ENCODE results near the gene ITIH2. TPM values are rescaled to one million over a fixed set of nuclear protein-coding genes. Genes with fewer than 3 reads are reported as not detected.

ITIH2 gene
- total and polyA plus RNA-seq, 9 of the 15 experiments (the other 6 are each of a cell fraction or from before 2014, with no cell fraction given): 0.66 TPM; not detected in 8

DNA sequence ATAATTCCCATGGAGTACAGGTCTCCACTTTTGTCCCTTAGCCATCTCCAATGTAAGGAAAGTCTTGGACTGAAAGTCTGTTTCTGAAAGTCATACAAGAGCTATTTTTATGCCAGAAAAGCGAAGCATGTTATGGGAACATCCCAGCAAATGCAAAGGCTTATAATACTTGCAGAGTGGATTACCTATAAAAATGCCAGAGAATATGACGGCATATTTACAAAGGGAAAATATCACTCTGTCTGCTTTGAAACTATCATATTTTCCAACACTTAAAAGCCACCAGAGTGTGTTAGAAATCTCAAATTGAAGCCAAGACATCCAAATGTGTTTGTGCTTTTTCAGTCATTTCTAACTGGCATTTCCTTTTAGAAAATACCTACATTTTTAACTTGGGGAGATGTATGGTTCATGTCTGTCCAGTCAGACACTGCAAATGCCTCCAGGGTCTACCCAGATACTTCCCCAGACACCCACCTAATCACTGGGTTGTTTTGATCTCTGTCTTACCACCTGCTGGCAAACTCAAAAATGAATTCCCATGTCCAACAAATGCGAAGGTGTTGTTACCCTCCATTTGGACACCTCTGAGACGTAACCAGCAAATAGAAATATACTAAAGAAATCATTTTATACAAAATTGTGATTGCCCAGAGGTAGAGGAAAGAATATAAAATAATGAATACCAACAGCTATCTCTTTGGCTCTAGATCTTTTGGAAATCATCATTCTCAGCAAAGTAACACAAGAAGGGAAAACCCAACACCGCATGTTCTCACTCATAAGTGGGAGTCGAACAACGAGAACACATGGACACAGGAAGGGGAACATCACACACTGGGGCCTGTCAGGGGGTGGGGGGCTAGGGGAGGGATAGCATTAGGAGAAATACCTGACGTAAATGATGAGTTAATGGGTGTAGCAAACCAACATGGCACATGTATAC, 1.2 kb downstream of the ITIH2 start:
- POLR2A ChIA-PET: no interaction called here
- intact Hi-C loops (cut with micrococcal nuclease): no loop called here
- TF ChIP-seq PCBP2 (IDR thresholded peaks at IDR 0.05; ENCODE audit: low read depth, low read length, poor library complexity, severe bottlenecking) (no peak), POLR3G (IDR thresholded peaks at IDR 0.05; ENCODE audit: extremely low read depth, insufficient read length, insufficient replicate concordance) (no peak), TAF1 (IDR thresholded peaks at IDR 0.05; ENCODE audit: control insufficient read depth, extremely low read depth, insufficient read depth, low read length, severe bottlenecking) (no peak), TSHZ1 (CRISPR knock-in tag; IDR thresholded peaks at IDR 0.05) (no peak)
- TF ChIP-seq, protein P1, sequence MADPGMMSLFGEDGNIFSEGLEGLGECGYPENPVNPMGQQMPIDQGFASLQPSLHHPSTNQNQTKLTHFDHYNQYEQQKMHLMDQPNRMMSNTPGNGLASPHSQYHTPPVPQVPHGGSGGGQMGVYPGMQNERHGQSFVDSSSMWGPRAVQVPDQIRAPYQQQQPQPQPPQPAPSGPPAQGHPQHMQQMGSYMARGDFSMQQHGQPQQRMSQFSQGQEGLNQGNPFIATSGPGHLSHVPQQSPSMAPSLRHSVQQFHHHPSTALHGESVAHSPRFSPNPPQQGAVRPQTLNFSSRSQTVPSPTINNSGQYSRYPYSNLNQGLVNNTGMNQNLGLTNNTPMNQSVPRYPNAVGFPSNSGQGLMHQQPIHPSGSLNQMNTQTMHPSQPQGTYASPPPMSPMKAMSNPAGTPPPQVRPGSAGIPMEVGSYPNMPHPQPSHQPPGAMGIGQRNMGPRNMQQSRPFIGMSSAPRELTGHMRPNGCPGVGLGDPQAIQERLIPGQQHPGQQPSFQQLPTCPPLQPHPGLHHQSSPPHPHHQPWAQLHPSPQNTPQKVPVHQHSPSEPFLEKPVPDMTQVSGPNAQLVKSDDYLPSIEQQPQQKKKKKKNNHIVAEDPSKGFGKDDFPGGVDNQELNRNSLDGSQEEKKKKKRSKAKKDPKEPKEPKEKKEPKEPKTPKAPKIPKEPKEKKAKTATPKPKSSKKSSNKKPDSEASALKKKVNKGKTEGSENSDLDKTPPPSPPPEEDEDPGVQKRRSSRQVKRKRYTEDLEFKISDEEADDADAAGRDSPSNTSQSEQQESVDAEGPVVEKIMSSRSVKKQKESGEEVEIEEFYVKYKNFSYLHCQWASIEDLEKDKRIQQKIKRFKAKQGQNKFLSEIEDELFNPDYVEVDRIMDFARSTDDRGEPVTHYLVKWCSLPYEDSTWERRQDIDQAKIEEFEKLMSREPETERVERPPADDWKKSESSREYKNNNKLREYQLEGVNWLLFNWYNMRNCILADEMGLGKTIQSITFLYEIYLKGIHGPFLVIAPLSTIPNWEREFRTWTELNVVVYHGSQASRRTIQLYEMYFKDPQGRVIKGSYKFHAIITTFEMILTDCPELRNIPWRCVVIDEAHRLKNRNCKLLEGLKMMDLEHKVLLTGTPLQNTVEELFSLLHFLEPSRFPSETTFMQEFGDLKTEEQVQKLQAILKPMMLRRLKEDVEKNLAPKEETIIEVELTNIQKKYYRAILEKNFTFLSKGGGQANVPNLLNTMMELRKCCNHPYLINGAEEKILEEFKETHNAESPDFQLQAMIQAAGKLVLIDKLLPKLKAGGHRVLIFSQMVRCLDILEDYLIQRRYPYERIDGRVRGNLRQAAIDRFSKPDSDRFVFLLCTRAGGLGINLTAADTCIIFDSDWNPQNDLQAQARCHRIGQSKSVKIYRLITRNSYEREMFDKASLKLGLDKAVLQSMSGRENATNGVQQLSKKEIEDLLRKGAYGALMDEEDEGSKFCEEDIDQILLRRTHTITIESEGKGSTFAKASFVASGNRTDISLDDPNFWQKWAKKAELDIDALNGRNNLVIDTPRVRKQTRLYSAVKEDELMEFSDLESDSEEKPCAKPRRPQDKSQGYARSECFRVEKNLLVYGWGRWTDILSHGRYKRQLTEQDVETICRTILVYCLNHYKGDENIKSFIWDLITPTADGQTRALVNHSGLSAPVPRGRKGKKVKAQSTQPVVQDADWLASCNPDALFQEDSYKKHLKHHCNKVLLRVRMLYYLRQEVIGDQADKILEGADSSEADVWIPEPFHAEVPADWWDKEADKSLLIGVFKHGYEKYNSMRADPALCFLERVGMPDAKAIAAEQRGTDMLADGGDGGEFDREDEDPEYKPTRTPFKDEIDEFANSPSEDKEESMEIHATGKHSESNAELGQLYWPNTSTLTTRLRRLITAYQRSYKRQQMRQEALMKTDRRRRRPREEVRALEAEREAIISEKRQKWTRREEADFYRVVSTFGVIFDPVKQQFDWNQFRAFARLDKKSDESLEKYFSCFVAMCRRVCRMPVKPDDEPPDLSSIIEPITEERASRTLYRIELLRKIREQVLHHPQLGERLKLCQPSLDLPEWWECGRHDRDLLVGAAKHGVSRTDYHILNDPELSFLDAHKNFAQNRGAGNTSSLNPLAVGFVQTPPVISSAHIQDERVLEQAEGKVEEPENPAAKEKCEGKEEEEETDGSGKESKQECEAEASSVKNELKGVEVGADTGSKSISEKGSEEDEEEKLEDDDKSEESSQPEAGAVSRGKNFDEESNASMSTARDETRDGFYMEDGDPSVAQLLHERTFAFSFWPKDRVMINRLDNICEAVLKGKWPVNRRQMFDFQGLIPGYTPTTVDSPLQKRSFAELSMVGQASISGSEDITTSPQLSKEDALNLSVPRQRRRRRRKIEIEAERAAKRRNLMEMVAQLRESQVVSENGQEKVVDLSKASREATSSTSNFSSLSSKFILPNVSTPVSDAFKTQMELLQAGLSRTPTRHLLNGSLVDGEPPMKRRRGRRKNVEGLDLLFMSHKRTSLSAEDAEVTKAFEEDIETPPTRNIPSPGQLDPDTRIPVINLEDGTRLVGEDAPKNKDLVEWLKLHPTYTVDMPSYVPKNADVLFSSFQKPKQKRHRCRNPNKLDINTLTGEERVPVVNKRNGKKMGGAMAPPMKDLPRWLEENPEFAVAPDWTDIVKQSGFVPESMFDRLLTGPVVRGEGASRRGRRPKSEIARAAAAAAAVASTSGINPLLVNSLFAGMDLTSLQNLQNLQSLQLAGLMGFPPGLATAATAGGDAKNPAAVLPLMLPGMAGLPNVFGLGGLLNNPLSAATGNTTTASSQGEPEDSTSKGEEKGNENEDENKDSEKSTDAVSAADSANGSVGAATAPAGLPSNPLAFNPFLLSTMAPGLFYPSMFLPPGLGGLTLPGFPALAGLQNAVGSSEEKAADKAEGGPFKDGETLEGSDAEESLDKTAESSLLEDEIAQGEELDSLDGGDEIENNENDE (IDR thresholded peaks at IDR 0.05; ENCODE audit: low read depth, low read length): no peak

More for the DNA sequence above, 1.2 kb downstream of the ITIH2 start:
- in situ Hi-C loops (cut with MboI): no loop called here
- no TSS peak for BruUV-seq (replicated peaks)
- Histone ChIP-seq H3K79me2 (ENCODE audit: control insufficient read depth, insufficient read depth, low read length) (no peaks in the 10 kb centered on the region), H3K36me3 (ENCODE audit: control insufficient read depth, insufficient read depth, low read length) (no peaks in the 10 kb centered on the region), H3K9ac (ENCODE audit: insufficient read depth in 1 of 2, low read depth in 2 of 2, low read length in 2 of 2) (no peak overlapping the region), H4K20me1 (replicated peaks; ENCODE audit: control insufficient read depth, insufficient read depth, low read length) (no peaks in the 10 kb centered on the region), H2AFZ (ENCODE audit: low read depth, low read length) (no peak overlapping the region), H3K9me3 (replicated peaks; ENCODE audit: control insufficient read depth, insufficient read depth, low read depth, low read length) (no peaks in the 10 kb centered on the region), H3K27me3 (ENCODE audit: control insufficient read depth in 2 of 2, insufficient read depth in 2 of 2, low read length in 2 of 2) (peaks cover 15 to 16% of the 10 kb centered on the region in 2 experiments; a peak in 4 of 5 replicates), H3K4me2 (ENCODE audit: insufficient read depth, low read length) (no peak overlapping the region), H3K4me3 (no peak overlapping the region), H3K9me1 (ENCODE audit: control insufficient read depth, insufficient read depth, low read length) (no peaks in the 10 kb centered on the region), H3K27ac (ENCODE audit: extremely low read depth, low read depth, low read length) (no peak overlapping the region), H3K4me1 (replicated peaks in 1 of 2; ENCODE audit: control insufficient read depth in 2 of 2, insufficient read depth in 2 of 2, low read length in 2 of 2) (no peaks in the 10 kb centered on the region)
- CTCF ChIA-PET (ENCODE audit: low intra/inter-chr PET ratio): no interaction called here
- ATAC-seq (no peak), DNase-seq (ENCODE audit: extremely low read depth in 1 of 4, low spot score in 3 of 4) (no peak), FAIRE-seq (no peak)
- 5% methylated on average over 8 of the region's 8 CpGs for WGBS (ENCODE audit: insufficient coverage, low coverage, missing lambda C conversion rate)

Data from K562 (cell line).